HTERT RPE-1 (cell line): ENCODE data around the gene EEF1A2.
"Not testable (repeated sequence)": the region's sequence is repeated elsewhere in the genome, so short reads cannot be mapped to it uniquely, and the experiment has no call there.

Experiments used
- in situ Hi-C: fragments of 300-500 bp; cut with MboI; formaldehyde crosslinking; loops from 4 replicates; pipeline ENCODE4 v1.14.3; 2020; ENCODE audit warnings: low sequenced_read_pairs

Gene EEF1A2

GRCh38 chr20:63488315-63489251 lies 10.3 kb downstream of the EEF1A2 start:
- in situ Hi-C loops: no loop called here

- in situ Hi-C loops: no loop called here
Observed at GRCh38 chr20:63487781-63488241, 11.1 kb downstream of the EEF1A2 start.

- in situ Hi-C loops: no loop called here
Observed at GRCh38 chr20:63487116-63487764, 11.6 kb downstream of the EEF1A2 start.

- in situ Hi-C loops: no loop called here
Observed at GRCh38 chr20:63486300-63486855, 12.5 kb downstream of the EEF1A2 start.

- in situ Hi-C loops: no loop called here
Observed at GRCh38 chr20:63484651-63485403, 14.1 kb downstream of the EEF1A2 start.

- in situ Hi-C loops: no loop called here
Observed at GRCh38 chr20:63484236-63484635, 14.6 kb downstream of the EEF1A2 start.

- in situ Hi-C loops: no loop called here
Observed at GRCh38 chr20:63483834-63484233, 15.0 kb downstream of the EEF1A2 start.

- in situ Hi-C loops: no loop called here
Observed at GRCh38 chr20:63482021-63482587, 16.8 kb downstream of the EEF1A2 start.

GRCh38 chr20:63481503-63481902 lies 17.4 kb downstream of the EEF1A2 start:
- in situ Hi-C loops: no loop called here

GRCh38 chr20:63479695-63480419 lies 19.0 kb downstream of the EEF1A2 start:
- in situ Hi-C loops: not testable (repeated sequence)

- in situ Hi-C loops: no loop called here
Observed at GRCh38 chr20:63478346-63479302, 20.3 kb downstream of the EEF1A2 start.

- in situ Hi-C loops: no loop called here
Observed at GRCh38 chr20:63477944-63478343, 20.9 kb downstream of the EEF1A2 start.

GRCh38 chr20:63477061-63477616 lies 21.7 kb downstream of the EEF1A2 start:
- in situ Hi-C loops: no loop called here

GRCh38 chr20:63475209-63475608 lies 23.7 kb downstream of the EEF1A2 start:
- in situ Hi-C loops: no loop called here

- in situ Hi-C loops: no loop called here
Observed at GRCh38 chr20:63473555-63474449, 25.1 kb downstream of the EEF1A2 start.

GRCh38 chr20:63472862-63473390 lies 26.0 kb downstream of the EEF1A2 start:
- in situ Hi-C loops: no loop called here
